ENCODE data around the gene TNFAIP3.
"Not testable (repeated sequence)": the region's sequence is repeated elsewhere in the genome, so short reads cannot be mapped to it uniquely, and the experiment has no call there.

TNFAIP3 gene

DNA sequence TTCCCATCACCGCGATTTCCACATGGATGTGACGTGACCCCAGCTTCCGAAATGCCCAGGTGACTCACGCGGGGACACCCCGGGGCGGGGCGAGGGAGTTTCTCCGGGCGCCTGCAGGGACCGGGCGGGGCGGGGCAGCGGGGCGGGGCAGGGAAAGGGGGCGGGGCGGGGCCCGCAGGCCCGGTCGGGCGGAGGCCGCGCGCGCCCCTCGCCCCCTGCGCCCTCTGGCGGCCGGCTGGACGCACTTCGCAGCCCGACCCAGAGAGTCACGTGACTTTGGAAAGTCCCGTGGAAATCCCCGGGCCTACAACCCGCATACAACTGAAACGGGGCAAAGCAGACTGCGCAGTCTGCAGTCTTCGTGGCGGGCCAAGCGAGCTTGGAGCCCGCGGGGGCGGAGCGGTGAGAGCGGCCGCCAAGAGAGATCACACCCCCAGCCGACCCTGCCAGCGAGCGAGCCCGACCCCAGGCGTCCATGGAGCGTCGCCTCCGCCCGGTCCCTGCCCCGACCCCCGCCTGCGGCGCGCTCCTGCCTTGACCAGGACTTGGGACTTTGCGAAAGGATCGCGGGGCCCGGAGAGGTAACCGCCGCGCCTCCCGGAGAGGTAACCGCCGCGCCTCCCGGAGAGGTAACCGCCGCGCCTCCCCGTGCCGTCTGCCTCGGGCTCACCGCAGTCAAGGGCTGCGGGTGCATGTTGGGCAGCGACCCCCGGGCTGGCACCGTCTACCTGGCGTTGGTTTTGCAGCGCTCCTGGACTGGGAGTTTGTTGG is at the start of gene TNFAIP3:
Gene TNFAIP3 (plus strand): TSS at position 346 of the 771 bp plus-strand sequence. CDS start 3,969 bp downstream, outside the sequence.
- peak; percentile 79 to 84 for ATAC-seq

- no peak for ATAC-seq
Observed at GRCh38 chr6:137818440-137818839, 48.6 kb upstream of the TNFAIP3 start.

DNA sequence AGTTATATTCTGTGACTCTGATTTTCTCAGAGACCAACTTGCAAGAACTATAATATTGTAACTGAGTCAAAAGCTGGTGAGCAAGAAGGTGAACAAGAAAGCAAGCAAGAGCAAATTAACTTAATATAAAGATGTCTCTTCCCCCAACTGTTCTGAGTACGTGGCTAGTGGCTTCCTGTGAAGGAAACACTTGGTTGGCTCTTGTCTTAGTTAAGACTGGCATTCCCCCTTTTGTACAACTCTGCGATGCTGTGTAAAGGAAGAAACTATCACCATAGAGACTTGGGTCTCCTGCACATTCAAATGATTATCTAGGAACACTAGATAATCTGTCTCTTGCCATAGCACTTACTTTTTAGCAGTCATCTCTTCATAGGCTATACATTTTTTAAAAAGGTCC is 47.3 kb upstream of the TNFAIP3 start:
- ATAC-seq, result peak; percentile 67 to 72

DNA sequence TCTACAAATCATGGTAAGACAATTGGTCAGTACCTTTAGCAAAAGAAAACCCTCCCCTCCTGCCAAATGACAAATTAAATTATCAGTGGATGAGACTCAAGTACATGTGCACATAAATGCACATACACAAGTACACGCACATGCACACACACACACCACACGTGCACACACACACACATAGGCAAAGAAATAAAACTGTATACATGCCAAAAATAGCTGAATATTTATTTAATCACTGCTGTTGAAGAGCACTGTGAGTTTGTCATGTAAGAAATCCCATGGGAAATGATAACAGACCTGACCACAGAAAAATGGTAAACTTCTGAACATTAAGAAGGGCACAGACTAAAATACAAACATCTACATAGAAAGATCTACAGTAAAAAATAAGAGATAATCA is 46.6 kb upstream of the TNFAIP3 start:
- no peak for ATAC-seq

DNA sequence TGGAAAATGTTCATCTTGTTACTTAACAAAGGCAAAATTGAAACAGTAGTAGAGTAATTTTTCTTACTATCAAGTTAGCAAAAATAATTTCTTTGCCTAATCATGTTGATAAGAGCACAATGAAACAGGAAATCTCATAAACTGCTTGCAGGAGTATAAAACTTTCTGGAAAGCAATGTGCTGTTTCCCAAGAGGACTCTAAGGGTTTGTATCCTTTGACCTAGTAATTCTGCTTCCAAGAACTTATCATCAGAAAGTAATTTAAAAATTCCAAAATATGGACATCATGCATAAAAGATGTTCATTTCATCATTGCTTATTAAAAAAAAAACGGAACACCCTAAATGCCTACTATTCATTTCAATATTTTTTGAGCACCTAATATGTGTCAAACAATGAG is 46.1 kb upstream of the TNFAIP3 start:
- ATAC-seq, result no peak

DNA sequence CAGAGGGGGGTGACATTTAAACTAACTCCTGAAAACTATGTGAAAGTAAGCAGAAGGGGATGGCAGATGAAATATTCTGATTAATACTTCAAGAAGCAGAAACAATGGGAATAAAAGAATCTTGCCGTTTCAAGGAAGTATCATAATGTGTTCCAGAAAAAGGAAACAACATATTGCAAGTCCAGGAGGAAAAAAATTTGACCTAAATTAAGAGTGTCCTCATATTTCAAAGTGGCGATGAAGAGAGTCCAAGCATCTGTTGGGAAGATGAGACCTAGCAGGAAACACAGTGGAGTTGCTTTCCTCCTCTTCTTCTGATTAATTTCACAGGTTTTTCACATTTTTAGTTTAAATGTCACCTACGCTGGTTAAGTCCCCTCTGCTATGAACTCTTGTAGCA is 45.6 kb upstream of the TNFAIP3 start:
- ATAC-seq, result no peak

DNA sequence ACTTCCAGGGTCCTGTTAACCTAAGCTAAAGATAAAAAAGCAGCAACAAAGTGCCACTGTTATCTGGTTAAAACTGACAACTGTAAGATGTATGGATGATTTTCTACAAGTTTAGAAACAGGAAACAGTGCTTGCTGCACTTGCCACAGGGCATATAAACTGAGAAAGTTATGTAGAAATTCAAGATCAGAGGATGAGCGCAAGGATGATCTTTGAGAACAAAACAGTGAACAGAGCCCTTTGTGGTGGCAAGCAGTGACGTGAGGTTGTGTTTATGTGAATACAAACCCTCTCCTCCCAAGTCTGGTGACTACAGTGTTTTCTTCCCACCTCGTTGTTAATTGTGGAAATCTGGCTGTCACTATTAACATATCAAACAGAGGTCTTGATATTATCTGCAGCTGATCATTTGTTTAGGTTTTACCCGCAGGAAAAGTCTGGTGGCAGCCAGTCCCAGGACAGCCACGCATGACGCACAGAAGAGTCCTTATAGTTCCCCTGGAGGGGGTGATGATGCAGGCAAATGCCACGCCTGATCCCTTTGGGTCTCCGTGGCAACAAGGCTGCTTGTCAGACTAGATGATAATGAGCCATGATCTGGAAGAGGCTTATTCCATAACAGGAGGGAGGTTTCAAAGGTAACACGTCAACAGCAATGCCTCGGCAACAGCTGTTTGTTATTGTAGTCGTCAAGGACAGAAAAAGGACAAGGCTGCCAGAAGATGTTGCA is 43.1 kb upstream of the TNFAIP3 start:
- ATAC-seq, result peak; percentile 18 to 44

DNA sequence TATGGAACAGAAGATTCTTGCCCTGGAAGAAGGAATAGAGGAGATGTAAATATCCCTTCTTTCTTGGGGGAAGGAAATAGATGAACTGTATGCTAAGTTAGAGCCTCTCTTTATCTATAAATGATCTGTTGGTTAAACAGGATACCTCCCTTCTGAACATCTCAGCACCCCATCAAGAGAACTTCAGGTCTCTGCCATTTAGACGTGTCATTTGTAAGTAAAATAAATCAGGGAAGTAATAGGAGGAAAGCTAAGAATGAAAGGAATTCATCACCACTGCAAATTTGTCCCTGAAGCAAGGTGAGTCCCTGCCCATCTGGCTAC is 42.5 kb upstream of the TNFAIP3 start:
- no peak for ATAC-seq

DNA sequence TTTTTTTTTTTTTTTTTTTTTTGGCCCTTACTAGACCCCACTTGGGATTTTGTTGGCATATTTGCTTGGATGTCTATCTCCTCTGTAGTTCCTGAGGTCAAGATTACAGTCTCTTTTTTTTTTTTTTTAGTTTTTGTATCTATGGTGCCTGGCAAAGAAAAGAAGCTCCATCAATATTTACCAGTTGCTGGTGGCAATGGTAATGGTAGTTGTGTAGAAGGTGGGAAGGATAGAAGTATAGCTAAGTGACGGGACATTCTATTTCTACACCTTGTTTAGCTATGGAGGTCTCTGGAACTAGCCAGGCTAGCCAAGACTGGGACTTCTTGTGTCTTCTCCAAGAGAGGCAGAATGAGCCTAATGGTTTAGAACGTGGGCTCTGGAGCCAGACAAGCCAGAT is 42.2 kb upstream of the TNFAIP3 start:
- no peak for ATAC-seq

DNA sequence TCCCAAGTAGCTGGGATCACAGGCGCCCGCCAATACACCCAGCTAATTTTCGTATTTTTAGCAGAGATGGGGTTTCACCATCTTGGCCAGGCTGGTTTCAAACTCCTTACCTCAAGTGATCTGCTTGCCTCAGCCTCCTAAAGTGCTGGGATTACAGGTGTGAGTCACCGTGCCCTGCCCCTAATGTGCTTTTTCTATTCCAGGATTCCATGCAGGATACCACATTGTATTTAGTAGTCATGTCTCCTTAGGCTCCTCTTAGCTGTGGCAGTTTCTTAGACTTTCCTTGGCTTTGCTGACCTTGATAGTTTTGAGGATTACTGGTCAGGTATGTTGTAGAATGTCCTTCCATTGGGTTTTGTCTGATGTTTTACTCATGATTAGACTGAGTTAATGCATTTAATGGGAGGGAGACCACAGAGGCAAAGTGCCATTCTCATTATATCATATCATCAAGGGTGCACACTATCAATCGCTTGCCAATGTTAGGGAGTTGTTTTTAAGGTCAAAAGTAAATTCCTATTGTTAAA is 39.6 kb upstream of the TNFAIP3 start:
- no peak for ATAC-seq

- peak; percentile 71 for ATAC-seq
Observed at GRCh38 chr6:137827977-137828810, 38.9 kb upstream of the TNFAIP3 start.

- ATAC-seq, result no peak
Observed at GRCh38 chr6:137829641-137830083, 37.4 kb upstream of the TNFAIP3 start.

DNA sequence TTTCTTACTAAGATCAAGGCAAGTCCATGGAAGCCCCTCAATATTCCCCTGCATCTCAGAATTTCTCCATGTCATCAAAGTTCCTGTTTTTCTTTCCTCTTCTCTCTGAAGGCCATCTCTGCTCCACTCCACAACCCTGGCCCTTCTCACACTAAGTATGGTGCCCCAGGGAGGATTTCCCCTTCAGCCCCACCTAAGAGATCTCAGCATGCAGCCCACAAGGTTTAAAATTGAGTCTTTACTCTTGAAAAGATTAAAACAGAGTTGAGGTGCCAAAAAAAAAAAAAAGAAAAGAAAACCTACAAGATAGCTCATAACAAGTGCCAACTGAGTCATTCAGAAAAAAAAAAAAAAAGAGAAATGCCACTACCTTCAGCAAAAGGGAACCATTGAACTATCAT is 36.5 kb upstream of the TNFAIP3 start:
- peak; percentile 58 to 70 for ATAC-seq

- ATAC-seq, result no peak
Observed at GRCh38 chr6:137832110-137832509, 34.9 kb upstream of the TNFAIP3 start.

DNA sequence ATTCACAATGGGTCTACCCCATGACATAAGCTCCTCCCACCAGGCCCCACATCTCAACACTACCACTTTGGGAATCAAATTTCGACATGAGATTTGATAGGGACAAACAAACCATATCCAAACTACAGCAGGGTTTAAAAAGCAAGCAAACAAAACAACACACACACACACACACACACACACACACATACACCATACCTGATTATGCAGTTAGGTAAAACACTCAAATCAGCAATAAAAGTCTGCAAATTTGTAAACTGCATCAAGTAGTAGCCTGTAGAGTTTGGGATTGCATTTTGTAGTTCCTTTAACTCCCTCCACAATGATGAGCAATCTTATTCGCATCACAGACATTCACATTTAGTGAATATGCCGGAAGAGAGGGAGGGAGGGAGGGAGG is 32.6 kb upstream of the TNFAIP3 start:
- ATAC-seq, result no peak

DNA sequence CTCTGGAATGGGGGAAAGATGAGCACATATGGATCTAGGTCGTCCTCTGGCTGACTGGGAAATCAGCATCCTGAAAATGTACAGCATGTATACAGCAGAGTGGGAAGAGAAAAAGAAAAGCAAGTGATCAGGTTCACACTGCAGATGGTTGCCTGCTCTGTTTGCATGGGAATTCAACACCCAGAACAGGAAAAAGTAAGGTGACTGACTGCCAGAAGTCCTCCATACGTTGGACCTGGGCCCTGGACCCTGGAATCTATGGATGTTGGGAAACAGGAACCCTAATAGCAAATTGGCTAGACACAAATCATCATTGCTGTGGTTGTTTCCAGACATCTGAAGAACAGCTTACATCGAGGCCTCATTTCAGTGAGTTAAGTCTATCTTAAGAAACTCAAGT is 30.3 kb upstream of the TNFAIP3 start:
- ATAC-seq, result no peak

DNA sequence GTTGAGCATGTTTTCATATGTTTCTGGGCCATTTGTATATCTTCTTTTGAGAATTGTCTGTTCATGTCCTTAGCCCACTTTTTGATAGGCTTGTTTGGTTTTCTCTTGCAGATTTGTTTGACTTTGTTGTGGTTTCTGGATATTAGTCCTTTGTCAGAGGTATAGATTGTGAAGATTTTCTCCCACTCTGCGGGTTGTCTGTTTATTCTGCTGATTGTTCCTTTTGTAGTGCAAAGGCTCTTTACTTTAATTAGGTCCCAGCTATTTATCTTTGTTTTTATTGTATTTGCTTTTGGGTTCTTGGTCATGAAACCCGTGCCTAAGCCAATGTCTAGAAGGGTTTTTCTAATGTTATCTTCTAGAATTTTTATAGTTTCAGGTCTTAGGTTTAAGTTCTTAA is 29.0 kb upstream of the TNFAIP3 start:
- ATAC-seq, result not testable (repeated sequence)

- not testable (repeated sequence) for ATAC-seq
Observed at GRCh38 chr6:137838597-137838996, 28.5 kb upstream of the TNFAIP3 start.

DNA sequence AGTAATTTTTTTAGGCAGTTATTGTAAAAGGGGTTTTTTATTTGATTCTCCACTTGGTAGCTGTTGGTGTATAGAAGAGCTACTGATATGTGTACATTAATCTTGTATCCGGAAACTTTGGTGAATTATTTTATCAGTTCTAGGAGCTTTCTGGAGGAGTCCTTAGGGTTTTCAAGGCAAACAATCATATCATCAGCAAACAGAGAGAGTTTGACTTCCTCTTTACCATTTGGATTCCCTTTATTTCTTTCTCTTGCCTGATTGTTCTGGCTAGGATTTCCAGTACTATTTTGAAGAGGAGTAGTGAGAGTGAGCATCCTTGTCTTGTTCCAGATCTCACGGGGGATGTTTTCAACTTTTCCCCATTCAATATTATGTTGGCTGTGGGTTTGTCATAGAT is 28.0 kb upstream of the TNFAIP3 start:
- no peak for ATAC-seq

DNA sequence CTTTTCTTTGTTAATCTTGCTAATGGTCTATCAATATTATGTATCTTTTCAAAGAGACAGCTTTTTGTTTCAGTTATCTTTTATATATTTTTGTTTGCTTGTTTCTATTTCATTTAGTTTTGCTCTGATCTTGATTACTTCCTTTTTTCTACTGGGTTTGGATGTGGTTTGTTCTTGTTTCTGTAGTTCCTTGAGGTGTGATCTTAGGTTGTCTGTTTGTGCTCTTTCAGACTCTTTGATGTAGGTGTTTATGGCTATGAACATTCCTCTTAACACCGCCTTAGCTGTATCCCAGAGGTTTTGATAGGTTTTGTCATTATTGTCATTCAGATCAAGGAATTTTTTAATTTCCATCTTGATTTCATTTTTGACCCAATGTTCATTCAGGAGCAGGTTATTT is 26.8 kb upstream of the TNFAIP3 start:
- ATAC-seq, result no peak

- ATAC-seq, result no peak
Observed at GRCh38 chr6:137843211-137843610, 23.8 kb upstream of the TNFAIP3 start.

- not testable (repeated sequence) for ATAC-seq
Observed at GRCh38 chr6:137844327-137844726, 22.7 kb upstream of the TNFAIP3 start.

DNA sequence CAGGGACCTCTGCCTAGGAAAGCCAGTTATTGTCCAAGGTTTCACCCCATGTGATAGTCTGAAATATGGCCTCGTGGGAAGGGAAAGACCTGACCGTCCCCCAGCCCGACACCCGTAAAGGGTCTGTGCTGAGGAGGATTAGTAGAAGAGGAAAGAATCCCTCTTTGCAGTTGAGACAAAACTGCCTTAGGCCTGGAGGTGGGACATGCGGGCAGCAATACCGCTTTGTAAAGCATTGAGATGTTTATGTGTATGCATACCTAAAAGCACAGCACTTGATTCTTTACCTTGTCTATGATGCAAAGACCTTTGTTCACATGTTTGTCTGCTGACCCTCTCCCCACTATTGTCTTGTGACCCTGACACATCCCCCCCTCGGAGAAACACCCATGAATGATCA is 22.3 kb upstream of the TNFAIP3 start:
- ATAC-seq, result not testable (repeated sequence)

Data from activated CD4-positive, CD25-positive, alpha-beta regulatory T cell treated with anti-CD3 and anti-CD28 coated beads, Interleukin-2, amount 50 U/mL, for 24 hours (primary cell).